Spleen (tissue), 11 donors: ENCODE measurements around the gene TEAD1. TPM values are rescaled to one million over a fixed set of nuclear protein-coding genes. Genes with fewer than 3 reads are reported as not detected.

Experiments
- DNase-seq: peaks from one replicate; pipeline ENCODE4 v3.0.0-alpha.2; 2020
- H3K27ac ChIP-seq, 8 donors: fragments of 200-600 bp; sonication (generic) in 7 of 8; 1 replicate in 4 of 8; 2 replicates in 4 of 8; pipeline versions ENCODE4 v1.5.0 to v1.8.0; 2016 to 2021; ENCODE audit warnings: inconsistent platforms in 4 of 8, mild to moderate bottlenecking in 4 of 8, moderate library complexity in 1 of 8
- H3K27me3 ChIP-seq, 7 donors: fragments of 200-600 bp; sonication (generic) in 6 of 7; replicated peaks in 1 of 7; 1 replicate in 4 of 7; 2 replicates in 3 of 7; pipeline versions ENCODE4 v1.5.0 to v1.8.0; 2016 to 2021; ENCODE audit warnings: inconsistent platforms in 3 of 7, mild to moderate bottlenecking in 1 of 7
- H3K36me3 ChIP-seq, 6 donors: fragments of 200-600 bp; sonication (generic) in 5 of 6; 1 replicate in 4 of 6; 2 replicates in 2 of 6; pipeline versions ENCODE4 v1.5.0 to v1.8.0; 2016 to 2021; ENCODE audit warnings: inconsistent platforms in 2 of 6
- H3K4me1 ChIP-seq, 6 donors: fragments of 200-600 bp; sonication (generic) in 5 of 6; 1 replicate in 3 of 6; 2 replicates in 3 of 6; pipeline versions ENCODE4 v1.5.0 to v1.8.0; 2016 to 2021; ENCODE audit warnings: inconsistent platforms in 3 of 6
- H3K4me3 ChIP-seq, 8 donors: fragments of 200-600 bp; sonication (generic) in 7 of 8; 1 replicate in 4 of 8; 2 replicates in 4 of 8; pipeline versions ENCODE4 v1.5.0 to v1.8.0; 2016 to 2021; ENCODE audit warnings: inconsistent platforms in 4 of 8, mild to moderate bottlenecking in 4 of 8, moderate library complexity in 2 of 8
- H3K9me3 ChIP-seq, 8 donors: fragments of 200-600 bp; sonication (generic) in 7 of 8; 1 replicate in 4 of 8; 2 replicates in 4 of 8; pipeline versions ENCODE4 v1.5.0 to v1.8.0; 2016 to 2021; ENCODE audit warnings: inconsistent platforms in 4 of 8
- CTCF ChIP-seq, 11 experiments: fragments of 200-600 bp in 7 of 11; fragments of 450-650 bp in 4 of 11; sonication (generic) in 4 of 11; IDR thresholded peaks in 8 of 11; conservative IDR thresholded peaks in 3 of 11; 1 replicate in 7 of 11; 2 replicates in 4 of 11; pipeline versions ENCODE4 v1.4.0 to v1.8.0; 2016 to 2021; ENCODE audit warnings: antibody characterized with exemption in 11 of 11, inconsistent platforms in 4 of 11, mild to moderate bottlenecking in 1 of 11
- POLR2A ChIP-seq, 3 donors: fragments of 450-650 bp; IDR thresholded peaks; one replicate each; pipeline ENCODE4 v1.5.1; 2017; ENCODE audit warnings: antibody characterized with exemption in 3 of 3, mild to moderate bottlenecking in 1 of 3
- POLR2AphosphoS5 ChIP-seq, 3 donors: sonication (generic); formaldehyde crosslinking; IDR thresholded peaks; one replicate each; pipeline ENCODE4 v1.5.1; 2017; ENCODE audit warnings: antibody characterized with exemption in 3 of 3
- whole genome bisulfite sequencing, 5 donors: extraction: QIAGEN DNeasy Blood & Tissue Kit in 3 of 5; methylation state at CpG; one replicate each; pipeline versions ENCODE4 v1.1.5 to v1.1.7; 2013 to 2018; 5-methylcytosine and 5-hydroxymethylcytosine counted together
- intact Hi-C: fragments of 100-400 bp; cut with DNase I; formaldehyde crosslinking; loops from one replicate; pipeline ENCODE4 v1.15.0; 2023; ENCODE audit warnings: low total_unique reads
- polyA plus RNA-seq, 3 donors: library from polyadenylated mRNA; stranded (reverse); fragments of 200-250 nt; gene quantifications; one replicate each; pipeline ENCODE4 v1.2.1, GENCODE V29; 2013
- total RNA-seq, 7 donors: library from RNA; depleted of rRNA in 3 of 7; stranded (reverse); fragments of >200 nt in 3 of 7; fragmentation: NEBNext Ultra II Directional in 4 of 7; extraction: Animal tissue kit (Norgen Biotek cat#: 25700) in 4 of 7; gene quantifications; one replicate each; pipeline versions ENCODE4 v1.1.0 to v1.2.1, GENCODE V29; 2016 to 2021
- donor health status: healthy with polysubstance abuse.
- donor health status: DM: no; HTN: no; CAD: no; lungs with moderate emphysema.
- donor health status: DM: no; HTN: no; CAD: no.
- donor health status: Bipolar disorder and iron deficiency.
- donor health status: healthy.
- donor health status: DM: no; HTN: no; CAD: no.
- donor health status: DM: yes; HTN: yes; CAD: no.

TEAD1 gene
- total and polyA plus RNA-seq, 10 donors = 0.93 to 46.0 (median 18.6) TPM

GRCh38 chr11:12801976-12802375, 127.8 kb downstream of the TEAD1 start:
- H3K27ac ChIP-seq = no peak overlapping the region
- TF ChIP-seq CTCF (IDR thresholded peaks at IDR 0.05 in 8 of 11, conservative IDR thresholded peaks at IDR 0.05 in 3 of 11) = no peak
- no peak for TF ChIP-seq POLR2A (IDR thresholded peaks at IDR 0.05)
- TF ChIP-seq POLR2AphosphoS5 (IDR thresholded peaks at IDR 0.05) = no peak
- peaks cover 0 to 6% (median 0%) of the 10 kb centered on the region in 6 donors for H3K4me1 ChIP-seq
- no peaks in the 10 kb centered on the region for H3K36me3 ChIP-seq
- DNase-seq = no peak
- 72 to 92% (median 78%) methylated on average over 1 of the region's 1 CpG for WGBS, 5 donors
- peaks cover 0 to 44% (median 0%) of the 10 kb centered on the region in 7 donors for H3K27me3 ChIP-seq
- H3K4me3 ChIP-seq = no peak overlapping the region
- intact Hi-C loops = no loop called here
- no peaks in the 10 kb centered on the region for H3K9me3 ChIP-seq

- intact Hi-C loops = no loop called here
- DNase-seq = no peak
- Histone ChIP-seq H3K27ac (no peak overlapping the region), H3K36me3 (no peaks in the 10 kb centered on the region), H3K9me3 (no peaks in the 10 kb centered on the region), H3K27me3 (peaks cover 0 to 44% (median 0%) of the 10 kb centered on the region in 7 donors), H3K4me1 (peaks cover 0 to 6% (median 0%) of the 10 kb centered on the region in 6 donors), H3K4me3 (no peak overlapping the region)
- TF ChIP-seq POLR2A (IDR thresholded peaks at IDR 0.05) (no peak), POLR2AphosphoS5 (IDR thresholded peaks at IDR 0.05) (no peak), CTCF (IDR thresholded peaks at IDR 0.05 in 8 of 11, conservative IDR thresholded peaks at IDR 0.05 in 3 of 11) (no peak)
- 75 to 81% (median 77%) methylated on average over 14 to 16 of the region's 16 CpGs for WGBS, 5 donors
These were observed 128.3 kb downstream of the TEAD1 start for GRCh38 chr11:12802418-12803085.

GRCh38 chr11:12803086-12803826, 129.0 kb downstream of the TEAD1 start:
- Histone ChIP-seq H3K36me3 (no peaks in the 10 kb centered on the region), H3K27ac (no peak overlapping the region), H3K9me3 (no peaks in the 10 kb centered on the region), H3K4me3 (no peak overlapping the region), H3K4me1 (peaks cover 0 to 7% (median 2%) of the 10 kb centered on the region in 6 donors), H3K27me3 (peaks cover 0 to 44% (median 0%) of the 10 kb centered on the region in 7 donors)
- no peak for DNase-seq
- WGBS, 5 donors = 62 to 78% (median 74%) methylated on average over 7 of the region's 7 CpGs
- intact Hi-C loops = no loop called here
- no peak for TF ChIP-seq CTCF (IDR thresholded peaks at IDR 0.05 in 8 of 11, conservative IDR thresholded peaks at IDR 0.05 in 3 of 11)
- no peak for TF ChIP-seq POLR2AphosphoS5 (IDR thresholded peaks at IDR 0.05)
- no peak for TF ChIP-seq POLR2A (IDR thresholded peaks at IDR 0.05)

GRCh38 chr11:12806113-12806512, 131.9 kb downstream of the TEAD1 start:
- 59 to 75% (median 63%) methylated on average over 2 of the region's 2 CpGs for WGBS, 5 donors
- no peak overlapping the region for H3K4me3 ChIP-seq
- DNase-seq = no peak
- no peak overlapping the region for H3K27ac ChIP-seq
- H3K9me3 ChIP-seq = no peaks in the 10 kb centered on the region
- TF ChIP-seq POLR2AphosphoS5 (IDR thresholded peaks at IDR 0.05) (no peak), CTCF (IDR thresholded peaks at IDR 0.05 in 8 of 11, conservative IDR thresholded peaks at IDR 0.05 in 3 of 11) (no peak), POLR2A (IDR thresholded peaks at IDR 0.05) (no peak)
- intact Hi-C loops = no loop called here
- no peaks in the 10 kb centered on the region for H3K36me3 ChIP-seq
- H3K27me3 ChIP-seq = peaks cover 0 to 21% (median 0%) of the 10 kb centered on the region in 7 donors
- peaks cover 0 to 20% (median 2%) of the 10 kb centered on the region in 6 donors for H3K4me1 ChIP-seq
